ENCODE data around the gene ABHD8. TPM values are rescaled to one million over a fixed set of nuclear protein-coding genes. Genes with fewer than 3 reads are reported as not detected.
A peak's percentile ranks its signal among the peaks of the same experiment; 100 is the strongest.

ABHD8 gene
- total and polyA plus RNA-seq, 2 of the 13 experiments (the other 11 are each of a cell fraction or from before 2014, with no cell fraction given) = 6.3 to 7.2 TPM

DNA sequence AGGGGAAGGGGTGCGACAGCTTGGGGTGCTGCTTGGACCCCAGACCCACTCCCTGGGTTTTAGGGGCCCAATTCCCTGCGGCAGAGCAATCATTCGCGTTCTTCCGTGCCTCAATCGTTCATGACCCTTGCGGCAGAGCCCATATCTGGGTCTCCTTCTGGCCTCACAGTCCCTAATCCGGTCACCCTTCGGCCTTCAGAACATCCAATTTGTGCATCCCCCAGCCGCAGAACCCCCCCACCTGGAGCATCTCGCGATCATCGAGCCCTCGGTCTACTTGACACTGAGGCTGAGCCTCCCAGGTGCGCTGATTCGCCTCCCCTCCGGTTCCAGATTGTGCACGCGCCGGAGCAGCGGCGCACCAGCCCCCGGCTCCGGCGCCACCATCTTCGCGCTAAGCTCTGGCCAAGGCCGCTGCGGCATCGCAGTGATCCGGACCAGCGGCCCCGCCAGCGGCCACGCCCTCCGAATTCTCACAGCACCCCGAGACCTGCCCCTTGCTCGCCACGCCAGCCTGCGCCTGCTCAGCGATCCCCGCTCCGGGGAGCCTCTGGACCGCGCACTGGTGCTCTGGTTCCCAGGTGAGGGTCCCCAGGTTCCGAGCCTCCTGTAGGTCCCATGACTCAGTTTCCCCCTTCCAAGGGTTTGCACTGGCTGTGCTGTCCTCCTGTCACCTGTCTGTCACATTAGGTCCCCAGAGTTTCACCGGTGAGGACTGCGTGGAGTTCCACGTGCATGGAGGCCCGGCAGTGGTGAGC lies 34.6 kb upstream of the ABHD8 start (continued):
- no peak for TF ChIP-seq RFX3 (CRISPR knock-in tag; IDR thresholded peaks at IDR 0.05)
- TF ChIP-seq PHF5A (CRISPR knock-in tag; IDR thresholded peaks at IDR 0.05; ENCODE audit: low read depth, unreplicated experiment) = no peak
- TF ChIP-seq, protein P1, sequence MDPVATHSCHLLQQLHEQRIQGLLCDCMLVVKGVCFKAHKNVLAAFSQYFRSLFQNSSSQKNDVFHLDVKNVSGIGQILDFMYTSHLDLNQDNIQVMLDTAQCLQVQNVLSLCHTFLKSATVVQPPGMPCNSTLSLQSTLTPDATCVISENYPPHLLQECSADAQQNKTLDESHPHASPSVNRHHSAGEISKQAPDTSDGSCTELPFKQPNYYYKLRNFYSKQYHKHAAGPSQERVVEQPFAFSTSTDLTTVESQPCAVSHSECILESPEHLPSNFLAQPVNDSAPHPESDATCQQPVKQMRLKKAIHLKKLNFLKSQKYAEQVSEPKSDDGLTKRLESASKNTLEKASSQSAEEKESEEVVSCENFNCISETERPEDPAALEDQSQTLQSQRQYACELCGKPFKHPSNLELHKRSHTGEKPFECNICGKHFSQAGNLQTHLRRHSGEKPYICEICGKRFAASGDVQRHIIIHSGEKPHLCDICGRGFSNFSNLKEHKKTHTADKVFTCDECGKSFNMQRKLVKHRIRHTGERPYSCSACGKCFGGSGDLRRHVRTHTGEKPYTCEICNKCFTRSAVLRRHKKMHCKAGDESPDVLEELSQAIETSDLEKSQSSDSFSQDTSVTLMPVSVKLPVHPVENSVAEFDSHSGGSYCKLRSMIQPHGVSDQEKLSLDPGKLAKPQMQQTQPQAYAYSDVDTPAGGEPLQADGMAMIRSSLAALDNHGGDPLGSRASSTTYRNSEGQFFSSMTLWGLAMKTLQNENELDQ (CRISPR knock-in tag; IDR thresholded peaks at IDR 0.05; ENCODE audit: borderline replicate concordance) = no peak
- TF ChIP-seq SMAD9 (CRISPR knock-in tag; IDR thresholded peaks at IDR 0.05) = no peak
- TF ChIP-seq WIZ (CRISPR knock-in tag; IDR thresholded peaks at IDR 0.05) = peak; percentile 22; the same call in 1 of the 2 replicates
- TF ChIP-seq, protein P2, sequence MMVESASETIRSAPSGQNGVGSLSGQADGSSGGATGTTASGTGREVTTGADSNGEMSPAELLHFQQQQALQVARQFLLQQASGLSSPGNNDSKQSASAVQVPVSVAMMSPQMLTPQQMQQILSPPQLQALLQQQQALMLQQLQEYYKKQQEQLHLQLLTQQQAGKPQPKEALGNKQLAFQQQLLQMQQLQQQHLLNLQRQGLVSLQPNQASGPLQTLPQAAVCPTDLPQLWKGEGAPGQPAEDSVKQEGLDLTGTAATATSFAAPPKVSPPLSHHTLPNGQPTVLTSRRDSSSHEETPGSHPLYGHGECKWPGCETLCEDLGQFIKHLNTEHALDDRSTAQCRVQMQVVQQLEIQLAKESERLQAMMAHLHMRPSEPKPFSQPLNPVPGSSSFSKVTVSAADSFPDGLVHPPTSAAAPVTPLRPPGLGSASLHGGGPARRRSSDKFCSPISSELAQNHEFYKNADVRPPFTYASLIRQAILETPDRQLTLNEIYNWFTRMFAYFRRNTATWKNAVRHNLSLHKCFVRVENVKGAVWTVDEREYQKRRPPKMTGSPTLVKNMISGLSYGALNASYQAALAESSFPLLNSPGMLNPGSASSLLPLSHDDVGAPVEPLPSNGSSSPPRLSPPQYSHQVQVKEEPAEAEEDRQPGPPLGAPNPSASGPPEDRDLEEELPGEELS (CRISPR knock-in tag; IDR thresholded peaks at IDR 0.05) = no peak
- no peak for TF ChIP-seq PRPF4 (IDR thresholded peaks at IDR 0.05; ENCODE audit: low read depth, low read length, poor library complexity, severe bottlenecking)
